HUES48 (cell line): ENCODE measurements around the gene PALB2.
"Not testable (repeated sequence)": the region's sequence is repeated elsewhere in the genome, so short reads cannot be mapped to it uniquely, and the experiment has no call there.

Source experiments
- H3K27ac ChIP-seq: one replicate; pipeline ENCODE4 v1.7.0; 2013; ENCODE audit warnings: low read depth, low read length, inconsistent platforms
- H3K27me3 ChIP-seq: 2 replicates; pipeline ENCODE4 v1.6.1; 2013; ENCODE audit warnings: mild to moderate bottlenecking, low read length; ENCODE audit not compliant: control insufficient read depth, insufficient read depth
- H3K36me3 ChIP-seq: 2 replicates; pipeline ENCODE4 v1.6.1; 2013; ENCODE audit warnings: low read length; ENCODE audit not compliant: control insufficient read depth, insufficient read depth
- H3K4me1 ChIP-seq: 2 replicates; pipeline ENCODE4 v1.6.1; 2013; ENCODE audit warnings: mild to moderate bottlenecking, low read length; ENCODE audit not compliant: control insufficient read depth, insufficient read depth
- H3K4me3 ChIP-seq: 2 replicates; pipeline ENCODE4 v1.5.1; 2013; ENCODE audit warnings: mild to moderate bottlenecking, low read depth, low read length
- H3K9ac ChIP-seq: 2 replicates; pipeline ENCODE4 v1.6.1; 2013; ENCODE audit warnings: mild to moderate bottlenecking, low read depth, low read length, moderate library complexity
- H3K9me3 ChIP-seq: 2 replicates; pipeline ENCODE4 v1.6.1; 2013; ENCODE audit warnings: low read length; ENCODE audit not compliant: control insufficient read depth, insufficient read depth

Gene PALB2

GRCh38 chr16:23640615-23640930 lies 537 bp downstream of the PALB2 start:
- peak overlapping the region; percentile 94 for H3K9ac ChIP-seq
- no peaks in the 10 kb centered on the region for H3K27me3 ChIP-seq
- peak overlapping the region; percentile 92 for H3K27ac ChIP-seq
- H3K4me1 ChIP-seq: peaks cover 6% of the 10 kb centered on the region; the same call in 1 of the 2 replicates
- peak overlapping the region; percentile 96 for H3K4me3 ChIP-seq
- H3K9me3 ChIP-seq: no peaks in the 10 kb centered on the region
- H3K36me3 ChIP-seq: peaks cover 57% of the 10 kb centered on the region

- peaks cover 6% of the 10 kb centered on the region; the same call in 1 of the 2 replicates for H3K4me1 ChIP-seq
- no peak overlapping the region for H3K9ac ChIP-seq
- H3K36me3 ChIP-seq: peaks cover 71% of the 10 kb centered on the region
- no peaks in the 10 kb centered on the region for H3K27me3 ChIP-seq
- H3K4me3 ChIP-seq: no peak overlapping the region
- no peaks in the 10 kb centered on the region for H3K9me3 ChIP-seq
- H3K27ac ChIP-seq: no peak overlapping the region
These were observed 5.2 kb downstream of the PALB2 start for GRCh38 chr16:23635958-23636357.

GRCh38 chr16:23634461-23635036 lies 6.6 kb downstream of the PALB2 start:
- no peaks in the 10 kb centered on the region for H3K4me1 ChIP-seq
- no peak overlapping the region for H3K9ac ChIP-seq
- no peak overlapping the region for H3K27ac ChIP-seq
- no peak overlapping the region for H3K4me3 ChIP-seq
- no peaks in the 10 kb centered on the region for H3K27me3 ChIP-seq
- H3K9me3 ChIP-seq: no peaks in the 10 kb centered on the region
- H3K36me3 ChIP-seq: peaks cover 82% of the 10 kb centered on the region

GRCh38 chr16:23631874-23632273 lies 9.2 kb downstream of the PALB2 start:
- H3K4me3 ChIP-seq, H3K4me1 ChIP-seq, H3K9ac ChIP-seq, H3K27ac ChIP-seq, H3K9me3 ChIP-seq, H3K27me3 ChIP-seq: not testable (repeated sequence)
- peaks cover 84% of the 10 kb centered on the region for H3K36me3 ChIP-seq

- Histone ChIP-seq H3K4me3 (no peak overlapping the region), H3K9ac (no peak overlapping the region), H3K27me3 (no peaks in the 10 kb centered on the region), H3K36me3 (peaks cover 80% of the 10 kb centered on the region), H3K4me1 (no peaks in the 10 kb centered on the region), H3K27ac (no peak overlapping the region), H3K9me3 (no peaks in the 10 kb centered on the region)
These were observed 11.6 kb downstream of the PALB2 start for GRCh38 chr16:23629516-23629915.

GRCh38 chr16:23624092-23624491 lies 17.0 kb downstream of the PALB2 start:
- H3K27me3 ChIP-seq: no peaks in the 10 kb centered on the region
- H3K27ac ChIP-seq: no peak overlapping the region
- H3K9me3 ChIP-seq: no peaks in the 10 kb centered on the region
- H3K4me1 ChIP-seq: no peaks in the 10 kb centered on the region
- H3K9ac ChIP-seq: no peak overlapping the region
- peaks cover 86% of the 10 kb centered on the region for H3K36me3 ChIP-seq
- H3K4me3 ChIP-seq: no peak overlapping the region

GRCh38 chr16:23615805-23616204 lies 25.3 kb downstream of the PALB2 start:
- Histone ChIP-seq H3K36me3 (peaks cover 77% of the 10 kb centered on the region), H3K9me3 (no peaks in the 10 kb centered on the region), H3K4me1 (no peaks in the 10 kb centered on the region), H3K27me3 (no peaks in the 10 kb centered on the region), H3K27ac (no peak overlapping the region), H3K9ac (no peak overlapping the region), H3K4me3 (no peak overlapping the region)

- peaks cover 65% of the 10 kb centered on the region for H3K36me3 ChIP-seq
- H3K9ac ChIP-seq: no peak overlapping the region
- H3K27ac ChIP-seq: no peak overlapping the region
- no peak overlapping the region for H3K4me3 ChIP-seq
- no peaks in the 10 kb centered on the region for H3K27me3 ChIP-seq
- H3K4me1 ChIP-seq: no peaks in the 10 kb centered on the region
- no peaks in the 10 kb centered on the region for H3K9me3 ChIP-seq
These were observed 29.2 kb downstream of the PALB2 start for GRCh38 chr16:23611936-23612335.

- H3K9ac ChIP-seq, H3K4me1 ChIP-seq, H3K27me3 ChIP-seq, H3K9me3 ChIP-seq, H3K4me3 ChIP-seq, H3K27ac ChIP-seq: not testable (repeated sequence)
- peaks cover 63% of the 10 kb centered on the region for H3K36me3 ChIP-seq
These were observed 30.2 kb downstream of the PALB2 start for GRCh38 chr16:23610905-23611304.

GRCh38 chr16:23609929-23610328 lies 31.2 kb downstream of the PALB2 start:
- no peak overlapping the region for H3K27ac ChIP-seq
- H3K36me3 ChIP-seq: peaks cover 65% of the 10 kb centered on the region
- no peaks in the 10 kb centered on the region for H3K9me3 ChIP-seq
- no peak overlapping the region for H3K9ac ChIP-seq
- H3K4me1 ChIP-seq: no peaks in the 10 kb centered on the region
- no peaks in the 10 kb centered on the region for H3K27me3 ChIP-seq
- H3K4me3 ChIP-seq: no peak overlapping the region

- peaks cover 65% of the 10 kb centered on the region for H3K36me3 ChIP-seq
- H3K9me3 ChIP-seq: no peaks in the 10 kb centered on the region
- H3K9ac ChIP-seq: no peak overlapping the region
- H3K27me3 ChIP-seq: no peaks in the 10 kb centered on the region
- no peak overlapping the region for H3K4me3 ChIP-seq
- no peak overlapping the region for H3K27ac ChIP-seq
- no peaks in the 10 kb centered on the region for H3K4me1 ChIP-seq
These were observed 32.9 kb downstream of the PALB2 start for GRCh38 chr16:23608194-23608593.

- no peaks in the 10 kb centered on the region for H3K4me1 ChIP-seq
- no peaks in the 10 kb centered on the region for H3K9me3 ChIP-seq
- no peak overlapping the region for H3K9ac ChIP-seq
- peaks cover 65% of the 10 kb centered on the region for H3K36me3 ChIP-seq
- no peaks in the 10 kb centered on the region for H3K27me3 ChIP-seq
- H3K27ac ChIP-seq: no peak overlapping the region
- no peak overlapping the region for H3K4me3 ChIP-seq
These were observed 33.4 kb downstream of the PALB2 start for GRCh38 chr16:23607726-23608125.
